T-helper 2 cell treated with Interferon-gamma antibody and Interleukin-4, amounts not matched to agents 100 ng/mL and 5 ng/mL, for 36 hours (primary cell): ENCODE results near the gene GFRA4. TPM values are rescaled to one million over a fixed set of nuclear protein-coding genes. Genes with fewer than 3 reads are reported as not detected.

Experiments
- intact Hi-C: fragments of 100-400 bp; cut with micrococcal nuclease; formaldehyde crosslinking; loops from one replicate; pipeline ENCODE4 v1.15.1; 2023
- total RNA-seq: library from RNA; stranded (reverse); gene quantifications from 2 replicates; pipeline ENCODE4 v1.2.3, GENCODE V29; 2022

GFRA4 gene
- total RNA-seq, 1 donor from 2014 or later = not detected

DNA sequence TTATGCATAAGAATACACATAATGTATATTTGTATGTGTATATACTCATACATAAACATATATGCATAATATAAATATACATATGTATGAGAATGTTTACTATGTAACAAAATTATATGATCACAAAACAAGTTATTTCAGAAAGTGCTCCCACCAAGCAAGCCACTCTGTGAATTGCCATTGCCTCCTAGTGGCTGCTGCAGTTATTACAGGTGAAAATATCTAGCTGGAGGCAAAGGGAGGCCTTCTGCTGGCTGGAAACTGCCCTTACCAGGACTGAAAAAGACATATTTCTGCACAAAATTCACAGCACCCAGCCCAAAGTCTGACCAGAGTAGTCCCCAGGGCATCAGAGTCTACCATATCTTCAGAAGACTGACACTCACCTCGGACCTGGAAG lies 33.0 kb upstream of the GFRA4 start:
- intact Hi-C loops = no loop called here

DNA sequence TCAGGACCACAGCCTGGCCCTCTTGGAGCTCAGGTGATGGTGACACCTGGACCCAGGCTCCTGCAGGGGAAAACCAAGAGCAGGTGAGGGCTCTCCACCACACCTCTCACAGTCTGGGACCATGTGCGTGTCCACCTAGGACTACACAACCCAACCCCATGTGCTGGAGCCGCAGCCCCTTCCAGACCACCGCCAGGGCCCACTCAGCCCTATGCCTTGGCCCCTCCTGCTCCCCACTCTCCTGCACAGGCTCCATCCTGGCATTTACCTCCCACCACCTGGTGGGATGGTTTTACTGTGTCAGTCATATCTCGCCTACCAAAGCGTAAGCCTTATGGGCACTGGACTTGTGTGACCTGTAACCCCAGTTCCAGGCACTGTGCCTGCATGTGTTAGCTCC lies 31.7 kb upstream of the GFRA4 start:
- intact Hi-C loops = no loop called here

DNA sequence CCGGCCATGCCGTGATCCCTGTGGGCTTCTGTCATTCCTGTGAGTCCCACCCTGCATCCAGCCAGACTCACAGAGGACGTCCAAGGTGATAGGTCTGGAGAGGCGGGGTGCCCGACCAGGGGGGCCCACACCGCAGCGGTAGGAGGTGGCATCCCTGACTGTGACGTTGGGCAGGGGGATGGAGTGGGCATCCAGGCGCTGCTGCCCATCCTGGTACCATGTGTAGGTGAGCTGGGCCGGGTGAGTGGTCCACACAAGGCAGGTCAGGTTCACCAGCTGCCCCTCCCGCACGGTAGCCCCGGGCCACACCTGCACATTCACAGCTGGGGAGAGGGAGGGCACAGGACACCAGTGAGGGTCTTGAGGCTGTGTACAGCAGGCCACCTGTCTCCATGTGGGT lies 30.2 kb upstream of the GFRA4 start:
- intact Hi-C loops = no loop called here

DNA sequence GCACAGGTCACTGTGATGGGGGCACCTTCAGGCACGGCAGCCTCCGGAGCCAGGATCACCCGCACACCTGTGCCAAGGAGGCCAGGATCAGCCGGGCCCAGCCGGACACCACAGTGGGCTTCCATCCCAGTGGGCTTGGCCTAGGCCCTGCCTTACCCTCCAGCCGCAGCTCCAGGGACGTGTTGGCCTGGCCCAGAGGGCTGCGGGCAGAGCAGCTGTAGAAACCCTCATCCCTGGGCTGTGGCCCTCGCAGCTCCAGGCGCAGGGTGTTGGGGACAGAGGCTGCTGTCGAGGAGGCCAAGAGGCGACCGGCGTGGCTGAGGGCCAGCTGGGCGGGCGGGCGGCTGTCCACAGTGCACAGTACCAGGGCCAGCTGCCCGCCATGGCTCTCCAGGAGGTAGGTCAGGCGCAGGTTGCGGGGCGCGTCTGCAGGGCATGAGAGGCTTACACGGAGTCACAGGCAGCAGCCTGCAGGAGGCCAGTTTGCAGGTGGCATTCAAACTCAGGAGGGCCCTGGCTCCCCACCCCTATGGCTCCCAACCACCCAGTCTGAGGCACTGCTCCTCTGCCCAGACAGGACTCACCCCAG lies 29.6 kb upstream of the GFRA4 start:
- intact Hi-C loops = no loop called here

DNA sequence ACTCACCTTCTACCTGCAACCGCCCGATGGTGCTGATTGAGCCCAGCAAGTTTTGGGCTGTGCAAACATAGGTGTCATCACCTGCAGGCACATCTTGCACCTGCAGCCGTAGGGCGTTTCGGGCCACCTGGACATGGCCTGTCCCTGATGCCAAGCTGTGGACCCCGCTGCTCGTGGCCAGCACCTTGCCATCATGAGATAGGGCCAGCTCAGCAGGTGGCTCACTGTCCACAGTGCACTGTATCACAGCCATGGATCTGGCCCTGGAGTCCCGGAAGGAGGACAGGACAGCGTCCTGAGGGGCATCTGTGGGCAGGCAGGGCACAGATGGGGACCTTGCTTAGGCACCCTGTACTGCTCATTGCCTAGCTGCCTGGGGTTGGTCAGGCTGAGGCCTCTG lies 28.7 kb upstream of the GFRA4 start:
- intact Hi-C loops = no loop called here

DNA sequence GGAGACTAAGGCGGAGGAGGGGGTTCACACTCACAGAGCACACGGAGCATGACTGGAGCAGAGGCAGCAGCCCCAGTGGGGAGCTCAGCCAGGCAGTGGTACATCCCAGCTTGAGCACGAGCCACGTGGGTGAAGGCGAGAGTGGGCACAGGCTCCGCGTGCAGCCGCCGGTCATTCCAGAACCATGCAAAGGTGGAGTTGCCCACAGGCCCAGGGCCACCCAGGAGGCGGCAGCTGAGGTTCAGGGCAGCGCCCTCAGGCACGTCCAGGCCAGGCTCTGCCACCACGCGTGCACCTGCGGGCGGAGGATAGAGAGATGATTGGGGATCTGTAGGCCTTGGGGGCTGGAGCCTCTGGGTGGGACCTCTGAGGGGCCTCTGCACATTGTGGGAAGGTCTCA lies 28.1 kb upstream of the GFRA4 start:
- intact Hi-C loops = no loop called here

DNA sequence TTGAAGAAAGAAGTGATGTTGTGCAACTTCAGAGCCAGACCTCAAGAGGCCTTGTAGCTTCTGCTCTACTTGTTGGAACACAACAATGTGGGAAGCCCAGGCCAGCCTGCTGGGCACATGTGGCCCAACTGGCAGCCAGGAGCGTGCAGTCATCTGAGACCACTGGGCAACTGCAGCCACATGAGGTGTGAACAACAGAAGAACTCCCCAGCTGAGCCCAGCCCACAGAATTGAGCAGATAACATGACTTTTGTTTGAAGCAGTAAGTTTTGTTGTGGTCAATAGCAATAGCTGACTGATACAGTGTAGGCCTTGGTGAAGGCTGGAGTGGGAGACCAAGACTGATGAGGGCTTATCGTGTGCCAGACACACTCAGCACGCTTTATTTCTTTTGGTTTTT lies 27.2 kb upstream of the GFRA4 start:
- intact Hi-C loops = no loop called here

DNA sequence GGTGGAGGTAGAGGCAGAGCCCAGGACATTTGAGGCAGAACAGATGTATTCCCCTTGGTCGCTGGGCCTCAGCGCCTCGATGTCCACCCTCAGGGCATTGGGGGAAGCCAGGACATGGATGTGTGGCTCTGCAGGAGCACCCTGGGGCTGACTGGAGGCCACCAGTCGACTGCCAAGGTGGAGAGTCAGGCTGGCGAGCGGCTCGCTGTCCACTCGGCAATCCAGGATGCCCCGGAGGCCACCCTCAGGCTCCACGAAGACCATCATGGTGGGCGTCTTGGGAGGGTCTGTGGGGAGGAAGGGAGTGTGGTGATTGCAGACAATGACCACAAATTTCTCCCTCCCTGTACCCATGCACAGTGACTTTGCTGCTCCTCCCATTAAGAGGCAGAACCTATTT lies 26.8 kb upstream of the GFRA4 start:
- intact Hi-C loops = no loop called here

DNA sequence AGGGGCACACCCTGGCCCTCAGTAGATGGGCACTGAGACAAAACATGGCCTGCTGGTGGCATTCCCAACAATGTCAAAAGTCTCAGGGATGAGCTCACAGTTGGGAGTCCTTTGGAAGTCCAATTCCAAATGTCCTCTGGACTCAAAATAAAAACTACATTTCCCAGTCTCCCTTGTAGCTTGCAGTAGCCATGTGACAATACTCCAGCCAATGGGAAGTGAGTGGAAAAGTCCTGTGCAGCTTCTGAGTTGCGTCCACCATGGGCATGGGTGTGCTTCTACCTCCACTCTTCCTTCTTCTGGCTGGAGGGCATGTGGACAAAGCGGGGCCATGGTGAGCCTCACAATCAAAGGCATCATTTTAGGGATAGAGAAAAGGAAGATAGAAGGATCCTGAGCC lies 24.5 kb upstream of the GFRA4 start:
- intact Hi-C loops = no loop called here

DNA sequence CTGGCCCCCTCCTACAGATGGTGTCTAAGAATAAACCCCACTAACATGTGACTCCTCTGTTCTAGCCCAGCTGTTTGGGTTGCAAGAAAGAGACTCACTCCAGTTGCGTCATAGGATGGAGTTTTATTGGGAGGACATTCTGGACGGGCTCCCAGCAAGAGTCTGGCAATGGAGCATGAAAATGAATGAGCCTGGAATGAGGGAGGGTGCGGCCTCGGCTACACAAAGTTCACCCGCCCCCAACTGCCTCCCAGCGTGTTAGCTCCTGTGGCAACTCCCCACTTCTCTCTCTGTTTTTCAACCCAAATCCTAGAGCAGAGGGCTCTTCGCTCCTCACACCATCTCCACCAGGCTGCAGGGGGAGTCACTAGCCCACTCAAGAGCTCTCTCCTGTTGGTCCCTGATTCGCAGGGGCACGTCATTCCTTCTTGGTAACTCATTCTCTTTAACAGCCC lies 23.7 kb upstream of the GFRA4 start:
- intact Hi-C loops = no loop called here

DNA sequence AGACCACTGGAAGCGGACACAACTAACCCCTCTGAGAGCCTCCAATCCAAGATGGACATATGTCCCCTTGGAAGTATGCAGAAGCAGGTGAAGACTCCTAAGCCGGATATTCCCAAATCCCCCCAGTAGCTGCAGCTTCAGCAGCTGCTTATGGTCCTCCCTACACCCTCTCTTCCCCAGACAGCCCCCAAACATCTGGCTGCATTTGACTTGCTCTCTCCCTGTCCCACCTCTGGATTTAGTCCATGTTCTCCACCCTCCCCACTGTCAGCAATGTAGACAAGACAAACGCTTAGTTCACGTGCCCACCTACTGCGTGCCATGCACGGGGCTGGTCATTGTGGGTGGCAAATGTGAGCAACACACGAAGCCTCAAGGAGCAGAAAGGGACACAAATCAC lies 23.2 kb upstream of the GFRA4 start:
- intact Hi-C loops = no loop called here

DNA sequence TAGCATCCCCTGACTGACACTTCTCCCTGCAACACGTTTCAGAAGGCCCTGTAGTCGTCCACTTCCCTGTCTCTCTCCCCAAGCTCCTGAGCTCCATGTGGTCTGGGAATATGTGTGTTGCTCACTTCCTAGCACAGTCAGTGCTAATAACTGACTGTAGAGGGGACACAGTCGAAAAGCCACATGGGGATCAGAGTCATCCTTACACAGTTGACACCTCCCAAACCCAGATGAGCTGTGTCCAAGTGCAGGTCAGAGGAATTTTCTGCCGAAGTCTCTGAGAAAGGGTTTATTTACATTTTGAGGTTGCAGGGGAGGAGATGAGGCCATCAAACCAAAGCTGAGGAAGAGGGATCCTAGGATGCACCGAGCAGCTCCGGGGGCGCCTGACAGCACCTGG lies 22.1 kb upstream of the GFRA4 start:
- intact Hi-C loops = no loop called here

DNA sequence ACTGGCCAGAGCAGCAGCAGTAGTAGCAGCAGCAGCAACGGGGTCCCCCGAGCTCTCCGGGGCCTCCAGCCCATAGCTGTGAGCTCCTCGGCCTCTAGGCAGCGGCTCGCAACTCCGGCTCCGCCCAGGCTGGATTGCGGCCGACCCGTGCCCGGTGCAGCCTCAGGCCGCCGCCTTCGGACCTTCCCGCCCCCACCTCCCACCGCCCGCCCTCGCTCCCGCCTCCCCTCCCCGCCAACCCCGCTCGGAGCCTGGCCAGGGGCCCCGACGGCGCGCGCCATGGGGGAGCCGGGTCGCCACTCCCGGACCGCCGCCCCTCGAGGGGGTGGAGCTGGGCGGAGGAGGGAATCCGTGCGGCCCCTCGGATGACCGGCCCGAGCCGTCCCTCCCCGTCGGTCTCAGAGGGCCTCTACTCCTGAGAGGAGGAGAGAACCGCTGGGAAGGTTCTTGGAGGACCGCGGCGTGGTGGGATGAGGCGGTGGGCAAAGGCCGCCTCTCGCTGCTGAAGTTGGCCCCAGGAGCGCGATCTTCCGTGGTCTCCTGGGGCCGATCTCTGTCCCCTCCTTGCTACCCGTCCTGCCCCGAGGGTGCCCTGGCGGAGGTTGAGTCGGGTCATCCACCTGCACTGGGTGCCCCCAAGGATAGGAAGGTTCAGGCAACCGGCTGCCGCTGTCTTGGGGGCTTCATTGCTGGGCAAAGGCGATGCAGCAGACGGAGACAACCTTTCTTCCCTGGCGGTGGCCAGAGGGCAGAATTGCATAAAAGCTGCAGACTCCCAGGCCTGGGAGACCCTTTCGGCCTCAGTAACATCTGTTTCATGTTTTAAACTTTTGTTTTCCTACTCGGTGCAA lies 19.0 kb upstream of the GFRA4 start, which contains the start of gene ADAM33:
TSS of gene ADAM33 (minus strand) at position 80 of the 851 bp plus-strand sequence. CDS start at position 74, 6 bp downstream.
- intact Hi-C loops = no loop called here

DNA sequence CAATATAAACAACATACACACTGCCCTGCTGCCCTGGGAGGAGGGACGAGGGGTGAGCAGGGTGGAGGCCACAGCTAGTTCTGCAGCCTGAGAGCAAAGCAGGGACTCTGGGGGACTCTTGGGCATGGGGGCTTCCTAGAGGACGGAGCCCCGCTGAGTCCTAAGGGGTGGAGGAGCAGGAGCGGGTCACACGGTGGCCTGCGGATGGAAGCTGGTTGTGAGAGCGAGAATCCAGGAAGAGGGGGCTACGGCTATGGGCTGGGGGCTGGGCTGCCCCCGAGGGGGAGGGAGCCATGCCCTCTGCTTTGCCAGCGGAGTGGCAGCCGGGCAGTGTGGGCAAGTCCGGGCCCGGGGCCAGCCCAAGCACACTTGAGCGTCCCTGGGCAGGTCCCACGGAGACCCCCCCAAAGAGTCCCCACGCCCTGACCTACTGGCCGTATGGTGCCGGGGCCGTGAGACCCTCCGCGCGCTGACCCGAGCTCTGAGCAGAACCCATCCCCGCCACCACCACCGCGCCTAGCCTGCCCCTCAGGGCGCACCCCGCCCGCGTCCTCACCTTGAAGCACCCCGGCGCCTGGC lies 18.2 kb upstream of the GFRA4 start:
- intact Hi-C loops = no loop called here

DNA sequence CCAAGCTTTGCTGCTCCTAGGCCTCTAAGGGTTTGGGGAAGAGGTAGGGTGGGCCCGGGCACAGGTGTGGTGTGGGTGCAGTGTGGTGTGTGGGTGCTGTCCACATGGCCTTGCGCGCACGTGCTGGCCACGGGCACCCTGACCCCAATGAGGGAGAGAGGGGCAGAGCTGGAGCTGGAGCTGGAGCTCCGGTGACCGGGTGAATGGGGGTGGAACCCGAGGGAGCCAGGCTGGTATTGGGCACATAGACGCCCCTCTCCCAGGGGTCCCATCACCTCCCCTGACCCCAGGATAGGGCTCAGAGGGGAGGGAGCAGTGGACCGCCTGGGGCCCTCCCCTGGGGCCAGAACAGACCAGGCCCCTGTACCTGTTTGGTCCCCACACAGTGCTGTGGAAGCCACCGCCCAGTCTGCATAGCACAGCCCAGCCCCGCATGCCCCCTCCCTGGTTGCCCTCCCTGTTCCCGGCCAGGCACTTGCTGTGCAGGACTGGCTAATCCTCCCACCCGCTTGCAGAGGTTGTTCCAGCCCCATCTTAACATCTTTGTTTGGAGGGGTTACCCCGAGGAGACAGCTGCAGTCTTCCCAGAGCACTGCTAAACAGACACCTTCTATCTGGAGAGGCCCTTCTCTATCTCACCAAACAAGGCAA lies 17.6 kb upstream of the GFRA4 start:
- intact Hi-C loops = no loop called here

DNA sequence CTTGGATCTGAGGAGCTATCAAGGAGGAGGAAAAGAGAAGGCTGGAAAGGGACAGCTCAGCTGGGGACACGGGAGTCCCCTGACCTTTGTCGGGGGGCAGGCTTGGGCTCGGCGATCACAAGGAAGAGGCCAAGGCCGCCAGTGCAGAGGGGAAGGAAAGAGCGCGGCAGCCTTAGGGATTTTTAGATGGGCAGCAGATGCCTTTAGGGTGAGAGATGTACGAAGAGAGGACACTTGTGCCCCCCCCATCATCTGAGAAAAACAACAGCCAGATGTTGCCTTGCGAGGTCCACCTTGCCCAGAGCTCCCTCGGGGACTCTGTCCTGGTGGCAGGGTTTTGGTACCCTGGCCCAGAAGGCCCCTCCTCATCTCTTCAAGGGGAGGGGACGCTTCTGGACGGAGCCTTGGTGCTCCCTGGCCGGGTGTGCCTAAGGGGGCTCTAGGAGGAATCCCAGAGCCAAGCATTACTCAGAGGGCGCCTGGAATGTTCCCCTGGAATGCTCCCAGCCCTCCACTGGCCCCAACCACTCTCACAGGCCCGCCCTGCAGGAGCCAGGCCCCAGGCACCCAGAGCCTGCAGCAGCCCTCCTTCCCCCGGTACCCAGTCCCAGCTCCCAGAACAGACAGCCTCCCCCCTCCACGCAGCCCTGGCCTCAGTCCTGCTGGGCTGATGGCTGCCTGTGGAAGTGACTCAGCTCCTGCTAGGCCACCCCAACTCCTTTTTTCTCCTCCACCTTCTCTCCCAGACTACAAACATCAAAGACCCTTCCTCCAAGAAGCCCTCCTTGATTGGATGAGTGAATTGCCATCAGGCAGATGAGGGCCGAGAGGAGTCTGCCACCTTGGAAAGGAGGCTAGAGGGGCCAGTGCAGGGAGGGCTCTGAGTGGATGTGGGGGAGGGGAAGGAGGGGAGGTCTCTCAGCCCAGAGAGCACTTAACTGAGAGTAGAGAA lies 16.8 kb upstream of the GFRA4 start:
- intact Hi-C loops = loop anchor here (5.0 kb wide), 1 partner anchor 407 kb away; no protein-coding TSS in a partner anchor

DNA sequence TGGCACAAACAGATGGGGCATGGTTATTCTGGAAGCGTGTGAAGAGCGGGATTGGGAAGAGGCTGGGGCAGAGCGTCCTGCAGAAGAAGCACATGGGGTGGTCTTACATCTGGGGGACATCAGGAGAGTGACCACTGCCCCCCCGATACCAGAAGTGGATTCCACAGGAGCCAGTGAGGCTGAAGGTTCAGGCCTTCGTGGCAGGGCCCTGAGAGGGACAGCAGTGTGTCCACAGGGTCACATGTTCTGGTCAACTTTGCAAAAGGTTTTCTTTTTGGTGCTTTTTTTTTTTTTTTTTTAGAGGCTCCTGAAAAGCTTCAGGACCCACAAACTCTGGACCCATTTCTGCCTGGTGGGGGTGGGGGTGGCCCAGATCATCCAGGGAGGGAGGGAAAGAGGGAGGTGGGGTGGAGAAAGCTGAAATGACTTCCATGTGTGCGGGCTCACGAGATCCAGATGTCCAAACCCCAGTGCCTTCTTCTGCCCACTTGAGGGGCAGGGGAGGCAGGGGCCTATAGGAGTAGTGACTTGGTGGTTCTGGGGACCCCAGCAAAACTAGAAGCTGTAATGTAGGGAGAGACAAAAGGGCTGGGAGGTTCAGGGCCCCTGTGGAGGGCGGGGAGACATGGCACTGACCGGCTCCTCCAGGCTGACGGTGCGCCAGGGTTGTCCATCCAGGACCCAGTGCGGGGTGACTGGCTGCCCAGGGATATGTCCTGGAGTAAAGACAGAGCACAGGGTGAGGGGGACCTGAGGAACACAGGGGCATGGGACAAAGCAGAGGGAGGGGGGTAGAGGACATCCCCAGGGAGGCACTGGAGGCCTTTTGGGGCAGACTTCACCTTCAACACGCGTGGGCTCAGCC lies 15.9 kb upstream of the GFRA4 start:
- intact Hi-C loops = loop anchor here (5.0 kb wide), 1 partner anchor 408 kb away; no protein-coding TSS in a partner anchor

DNA sequence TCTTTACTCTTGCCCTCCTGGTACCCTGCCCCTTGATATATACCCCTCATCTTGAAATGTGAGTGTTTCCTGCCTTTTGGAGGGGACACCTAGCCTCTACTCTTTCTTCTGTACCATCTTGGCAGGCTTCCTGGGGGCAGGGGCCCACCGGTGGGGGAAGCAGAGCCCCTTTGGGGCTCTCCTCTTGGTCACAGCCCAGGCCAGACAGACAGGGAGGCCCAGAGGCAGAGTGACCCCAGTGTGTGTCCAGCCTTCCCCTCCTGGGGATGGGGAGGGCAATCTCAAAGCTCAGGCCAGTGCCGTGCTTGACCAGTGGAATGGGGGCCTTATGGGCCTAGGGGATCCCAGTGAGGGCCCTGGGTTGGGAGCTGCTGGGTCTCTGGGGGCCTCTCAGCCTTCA lies 15.0 kb upstream of the GFRA4 start:
- intact Hi-C loops = loop anchor here (5.0 kb wide), 1 partner anchor 409 kb away; no protein-coding TSS in a partner anchor

DNA sequence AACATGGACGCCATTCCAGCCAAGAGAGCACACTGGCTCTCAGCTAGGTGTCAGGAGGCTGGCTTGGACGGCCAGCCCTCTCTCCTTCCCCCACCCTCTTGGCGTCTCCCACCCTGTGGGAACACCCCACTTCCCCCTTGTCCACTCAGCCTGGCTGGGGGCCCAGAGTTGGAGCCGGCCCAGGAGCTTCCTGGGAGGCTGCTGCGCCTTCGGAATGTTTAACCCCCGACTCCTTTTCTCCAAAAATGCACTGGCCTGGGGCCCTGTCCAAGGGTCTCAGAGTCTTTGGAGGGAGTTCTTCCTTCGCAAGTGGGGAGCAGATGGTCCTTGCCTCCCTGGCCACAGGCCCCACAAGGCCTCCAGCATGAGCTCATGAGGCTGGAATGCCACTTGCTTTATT lies 14.5 kb upstream of the GFRA4 start:
- intact Hi-C loops = loop anchor here (5.0 kb wide), 1 partner anchor 410 kb away; no protein-coding TSS in a partner anchor
